NOMO-1 (cell line): ENCODE results near the gene SLC4A2.

Experiments used
- DNase-seq, 2 experiments: peaks; one replicate each; lab custom pipeline; 2025; ENCODE audit not compliant: unreplicated experiment in 2 of 2; lab: John Stamatoyannopoulos, UW

Gene SLC4A2

DNA sequence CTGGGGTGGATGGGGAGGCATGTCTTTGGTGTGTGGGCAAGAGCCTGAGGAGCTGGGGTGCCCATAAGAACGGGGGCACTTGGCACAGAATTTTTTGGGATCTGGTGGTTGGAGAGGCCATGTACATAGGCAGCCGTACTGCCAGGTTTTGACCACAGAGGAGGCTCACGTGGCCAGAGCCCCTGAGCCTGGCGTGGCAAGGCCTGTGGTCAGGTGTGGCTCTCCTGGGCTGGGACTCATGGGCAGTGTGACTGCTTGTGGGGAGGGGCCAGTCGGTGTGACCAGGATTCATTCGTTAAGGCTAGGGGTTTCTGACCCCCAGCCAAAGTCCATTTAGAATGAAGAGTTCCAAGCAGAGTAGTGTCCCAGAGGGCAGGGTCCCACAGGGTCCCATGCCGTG is 65.1 kb downstream of the SLC4A2 start:
- DNase-seq = no peak

DNA sequence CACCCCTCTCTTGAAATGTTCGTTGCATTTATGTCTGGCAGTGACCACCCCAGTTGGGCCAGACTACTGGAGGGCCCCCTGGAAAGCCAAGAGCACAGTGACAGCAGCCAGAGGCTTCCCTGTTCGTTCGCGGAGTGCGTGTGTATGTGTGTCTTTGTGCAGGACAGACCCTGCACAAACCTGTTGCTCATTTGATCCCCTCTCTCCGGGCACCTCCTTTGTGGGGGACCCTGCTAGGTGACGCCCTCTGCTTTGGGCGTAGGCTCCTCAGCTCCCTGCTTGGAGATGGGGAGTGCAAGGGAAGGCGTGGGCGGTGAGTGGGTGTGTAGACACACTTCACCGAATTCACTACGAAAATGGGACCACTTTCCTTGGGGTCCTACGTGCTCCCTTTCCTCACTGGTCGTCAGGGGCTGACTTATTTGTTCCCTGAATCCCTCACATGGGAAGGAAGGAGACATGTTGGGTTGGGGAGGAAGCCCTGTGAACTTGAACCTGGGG is 65.6 kb downstream of the SLC4A2 start:
- no peak for DNase-seq

DNA sequence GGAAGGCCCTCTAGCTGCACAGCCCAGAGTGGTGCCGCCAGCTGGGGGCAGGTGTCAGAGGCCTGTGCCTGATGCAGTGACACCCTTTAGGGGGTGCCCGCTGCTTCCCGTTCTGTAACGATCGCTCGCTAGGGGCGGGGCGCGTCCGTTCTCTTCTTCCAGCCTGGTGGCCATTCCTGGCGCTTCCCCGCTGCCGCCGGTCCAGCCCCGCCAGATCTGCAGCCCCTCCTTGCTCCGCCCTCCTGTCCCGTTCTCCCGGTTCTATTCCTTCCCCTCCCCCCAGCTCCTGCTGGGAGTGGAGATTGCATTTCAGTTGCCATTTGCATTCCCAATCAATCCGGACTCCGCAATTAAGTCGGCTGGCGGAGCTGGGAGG is 66.1 kb downstream of the SLC4A2 start:
- DNase-seq = no peak

DNA sequence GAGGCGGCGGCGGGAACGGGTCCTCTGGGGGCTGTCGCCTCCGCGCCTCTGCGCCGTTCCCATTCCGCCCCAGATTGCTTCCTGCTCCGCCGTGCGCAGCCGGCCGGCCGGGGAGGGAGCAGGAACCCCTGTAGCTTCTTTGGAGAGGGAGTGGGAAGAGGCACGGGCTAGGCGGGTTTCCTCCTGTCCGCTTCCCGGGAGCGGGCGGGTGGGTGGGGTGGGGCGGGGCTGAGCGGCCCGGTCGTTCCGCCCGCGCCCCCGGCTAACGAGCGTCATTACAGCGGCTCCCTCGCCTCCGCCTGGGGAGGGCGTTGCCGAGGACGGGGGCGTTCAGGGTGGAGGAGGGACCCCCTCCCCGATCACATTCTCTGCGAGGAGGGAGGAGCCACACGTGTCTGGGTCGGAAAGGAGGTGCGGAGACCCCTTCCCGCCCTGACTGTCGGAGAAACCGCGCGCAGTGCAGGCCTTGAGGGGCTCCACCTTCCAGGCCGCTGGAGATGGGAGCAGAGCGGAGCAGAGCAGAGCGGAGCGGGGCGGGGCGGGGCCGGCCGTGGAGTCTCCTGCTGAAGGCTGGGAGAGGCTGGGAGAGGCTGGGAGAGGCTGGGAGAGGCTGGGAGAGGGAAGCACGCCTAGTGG is 66.6 kb downstream of the SLC4A2 start:
- no peak for DNase-seq
